PFSK-1 (cell line): ENCODE measurements around the gene CXCR5.

ENCODE experiments used
- FOXP2 ChIP-seq: optimal IDR thresholded peaks from 2 replicates; pipeline ENCODE3; 2011; ENCODE audit warnings: borderline replicate concordance, control low read depth, inconsistent platforms; ENCODE audit not compliant: insufficient read depth; ENCODE audit errors: extremely low read length, extremely low read depth
- POLR2AphosphoS5 ChIP-seq: IDR thresholded peaks from 2 replicates; pipeline ENCODE4 v1.6.1; 2012; ENCODE audit warnings: low read depth, mild to moderate bottlenecking, control low read depth, low read length, moderate library complexity
- SIN3A ChIP-seq: IDR thresholded peaks from 2 replicates; pipeline ENCODE4 v1.6.1; 2012; ENCODE audit warnings: mild to moderate bottlenecking, low read length, moderate library complexity, borderline replicate concordance; ENCODE audit not compliant: insufficient read depth
- TAF1 ChIP-seq: IDR thresholded peaks from 2 replicates; pipeline ENCODE4 v1.6.1; 2012; ENCODE audit warnings: low read length, control low read depth, borderline replicate concordance; ENCODE audit not compliant: insufficient read depth
- TF ChIP-seq, protein P1 (sequence below), 2 experiments: IDR thresholded peaks; 2 replicates each; pipeline versions ENCODE4 v1.6.1 to v1.8.0; 2011 to 2012; ENCODE audit warnings: low read depth in 2 of 2, low read length in 2 of 2, control low read depth in 1 of 2, inconsistent platforms in 1 of 2, mild to moderate bottlenecking in 1 of 2, moderate library complexity in 1 of 2; ENCODE audit not compliant: insufficient read depth in 1 of 2

Gene CXCR5

GRCh38 chr11:118841469-118842242 lies 42.0 kb upstream of the CXCR5 start:
- TF ChIP-seq TAF1 = no peak
- TF ChIP-seq POLR2AphosphoS5 = no peak
- TF ChIP-seq, protein P1, sequence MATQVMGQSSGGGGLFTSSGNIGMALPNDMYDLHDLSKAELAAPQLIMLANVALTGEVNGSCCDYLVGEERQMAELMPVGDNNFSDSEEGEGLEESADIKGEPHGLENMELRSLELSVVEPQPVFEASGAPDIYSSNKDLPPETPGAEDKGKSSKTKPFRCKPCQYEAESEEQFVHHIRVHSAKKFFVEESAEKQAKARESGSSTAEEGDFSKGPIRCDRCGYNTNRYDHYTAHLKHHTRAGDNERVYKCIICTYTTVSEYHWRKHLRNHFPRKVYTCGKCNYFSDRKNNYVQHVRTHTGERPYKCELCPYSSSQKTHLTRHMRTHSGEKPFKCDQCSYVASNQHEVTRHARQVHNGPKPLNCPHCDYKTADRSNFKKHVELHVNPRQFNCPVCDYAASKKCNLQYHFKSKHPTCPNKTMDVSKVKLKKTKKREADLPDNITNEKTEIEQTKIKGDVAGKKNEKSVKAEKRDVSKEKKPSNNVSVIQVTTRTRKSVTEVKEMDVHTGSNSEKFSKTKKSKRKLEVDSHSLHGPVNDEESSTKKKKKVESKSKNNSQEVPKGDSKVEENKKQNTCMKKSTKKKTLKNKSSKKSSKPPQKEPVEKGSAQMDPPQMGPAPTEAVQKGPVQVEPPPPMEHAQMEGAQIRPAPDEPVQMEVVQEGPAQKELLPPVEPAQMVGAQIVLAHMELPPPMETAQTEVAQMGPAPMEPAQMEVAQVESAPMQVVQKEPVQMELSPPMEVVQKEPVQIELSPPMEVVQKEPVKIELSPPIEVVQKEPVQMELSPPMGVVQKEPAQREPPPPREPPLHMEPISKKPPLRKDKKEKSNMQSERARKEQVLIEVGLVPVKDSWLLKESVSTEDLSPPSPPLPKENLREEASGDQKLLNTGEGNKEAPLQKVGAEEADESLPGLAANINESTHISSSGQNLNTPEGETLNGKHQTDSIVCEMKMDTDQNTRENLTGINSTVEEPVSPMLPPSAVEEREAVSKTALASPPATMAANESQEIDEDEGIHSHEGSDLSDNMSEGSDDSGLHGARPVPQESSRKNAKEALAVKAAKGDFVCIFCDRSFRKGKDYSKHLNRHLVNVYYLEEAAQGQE (IDR thresholded peaks at IDR 0.05; ENCODE audit: insufficient read depth in 1 of 2, low read depth in 2 of 2, low read length in 2 of 2) = no peak
- TF ChIP-seq SIN3A = no peak
- TF ChIP-seq FOXP2 = no peak

- TF ChIP-seq SIN3A (no peak), FOXP2 (no peak), TAF1 (no peak), POLR2AphosphoS5 (no peak)
- TF ChIP-seq, protein P1 (IDR thresholded peaks at IDR 0.05; ENCODE audit: insufficient read depth in 1 of 2, low read depth in 2 of 2, low read length in 2 of 2) = peak in 1 of 2 experiments; percentile 61; a peak in 2 of 4 replicates
Measured at GRCh38 chr11:118842369-118842768, 41.3 kb upstream of the CXCR5 start.

DNA sequence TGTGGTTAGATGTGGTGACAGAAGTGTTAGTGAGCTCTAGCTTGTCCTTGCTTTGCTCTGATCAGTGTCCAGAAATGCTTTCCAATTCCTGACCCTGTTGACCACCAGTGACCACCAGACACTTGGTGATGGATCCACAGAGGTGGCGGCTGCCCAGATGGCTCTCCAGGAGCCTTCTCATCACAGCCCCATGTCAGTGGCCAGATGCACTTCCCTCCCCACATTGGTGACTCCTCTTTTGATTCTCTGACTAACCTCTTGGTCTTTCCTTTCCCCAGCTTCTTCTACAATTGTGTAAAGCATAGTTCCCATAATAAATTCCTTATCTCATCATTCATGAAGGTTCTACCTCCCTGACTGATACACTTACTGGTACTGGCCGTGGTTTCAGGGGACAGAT lies 40.1 kb upstream of the CXCR5 start:
- TF ChIP-seq FOXP2 = no peak
- TF ChIP-seq, protein P1 (IDR thresholded peaks at IDR 0.05; ENCODE audit: insufficient read depth in 1 of 2, low read depth in 2 of 2, low read length in 2 of 2) = no peak
- no peak for TF ChIP-seq TAF1
- no peak for TF ChIP-seq SIN3A
- TF ChIP-seq POLR2AphosphoS5 = no peak

DNA sequence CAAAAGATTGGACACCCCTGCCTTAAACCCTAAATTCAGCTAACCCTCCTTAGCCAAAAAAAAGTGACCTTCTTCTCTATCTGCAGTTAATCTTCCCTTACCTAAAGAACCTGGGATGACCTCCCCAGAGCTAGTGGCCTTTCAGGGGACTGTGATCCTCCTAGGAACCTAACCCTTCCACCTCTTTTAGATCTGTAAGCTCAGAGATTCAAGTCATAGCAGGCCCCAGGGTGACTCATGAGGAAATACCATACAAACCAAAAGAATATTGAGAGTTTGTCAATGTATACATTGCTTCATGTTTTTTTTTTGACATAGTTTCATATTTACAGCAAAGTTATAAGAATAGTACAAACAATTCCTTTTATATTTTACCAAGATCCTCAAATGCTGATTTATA lies 38.3 kb upstream of the CXCR5 start:
- TF ChIP-seq TAF1 = no peak
- no peak for TF ChIP-seq POLR2AphosphoS5

DNA sequence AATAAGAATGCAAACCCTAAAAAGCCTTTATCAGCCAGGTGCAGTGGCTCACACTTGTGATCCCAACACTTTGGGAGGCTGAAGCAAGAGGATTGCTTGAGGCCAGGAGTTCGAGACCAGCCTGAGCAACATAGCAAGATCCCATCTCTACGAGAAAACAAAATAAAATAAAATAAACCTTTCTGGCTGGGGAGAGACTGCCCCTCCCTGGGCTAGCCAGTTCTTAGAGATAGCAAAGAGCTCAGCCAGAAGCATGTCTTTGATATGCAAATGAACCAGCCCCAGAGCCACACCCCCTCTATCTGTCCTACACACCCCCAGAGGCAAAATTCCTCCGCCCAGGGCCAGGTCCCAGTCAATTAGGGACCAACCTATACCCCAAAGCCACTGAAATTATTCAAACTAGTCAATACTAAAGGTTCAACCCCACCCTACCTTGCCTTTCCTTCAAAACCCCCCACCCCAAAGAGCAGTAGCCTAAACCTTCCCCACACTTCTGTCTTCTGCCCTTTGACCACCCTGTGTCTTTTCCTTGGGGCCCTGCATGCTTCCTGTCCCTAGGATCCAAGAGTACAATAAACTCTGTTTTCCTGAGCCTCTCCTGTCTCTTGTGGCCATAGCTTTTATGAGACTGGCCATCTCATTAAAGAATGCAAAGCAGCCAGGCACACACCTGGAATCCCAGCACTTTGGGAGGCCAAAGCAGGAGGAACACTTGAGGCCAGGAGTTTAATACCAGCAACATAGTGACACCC lies 37.3 kb upstream of the CXCR5 start:
- no peak for TF ChIP-seq TAF1
- no peak for TF ChIP-seq POLR2AphosphoS5

DNA sequence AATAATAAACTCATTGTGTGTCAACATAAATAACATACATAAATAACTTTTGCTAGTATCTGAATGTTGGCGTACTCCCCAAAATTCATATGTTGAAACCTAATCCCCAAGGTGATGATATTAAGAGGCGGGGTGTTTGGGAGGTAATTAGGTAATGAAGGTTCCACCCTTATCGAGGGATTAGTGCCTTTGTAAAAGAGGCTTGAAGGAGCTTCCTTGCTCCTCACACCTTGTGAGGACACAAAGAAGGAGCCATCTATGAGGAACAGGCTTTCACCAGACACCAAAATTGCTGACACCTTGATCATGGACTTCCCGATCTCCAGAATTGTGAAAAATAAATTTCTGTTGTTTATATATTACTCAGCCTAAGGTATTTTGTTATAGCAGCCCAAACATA lies 33.9 kb upstream of the CXCR5 start:
- TF ChIP-seq, protein P1 (IDR thresholded peaks at IDR 0.05; ENCODE audit: insufficient read depth in 1 of 2, low read depth in 2 of 2, low read length in 2 of 2) = no peak
- TF ChIP-seq SIN3A (no peak), FOXP2 (no peak), POLR2AphosphoS5 (no peak), TAF1 (no peak)
